Measurements from ENCODE around the gene ZNF497.

ZNF497 gene

DNA sequence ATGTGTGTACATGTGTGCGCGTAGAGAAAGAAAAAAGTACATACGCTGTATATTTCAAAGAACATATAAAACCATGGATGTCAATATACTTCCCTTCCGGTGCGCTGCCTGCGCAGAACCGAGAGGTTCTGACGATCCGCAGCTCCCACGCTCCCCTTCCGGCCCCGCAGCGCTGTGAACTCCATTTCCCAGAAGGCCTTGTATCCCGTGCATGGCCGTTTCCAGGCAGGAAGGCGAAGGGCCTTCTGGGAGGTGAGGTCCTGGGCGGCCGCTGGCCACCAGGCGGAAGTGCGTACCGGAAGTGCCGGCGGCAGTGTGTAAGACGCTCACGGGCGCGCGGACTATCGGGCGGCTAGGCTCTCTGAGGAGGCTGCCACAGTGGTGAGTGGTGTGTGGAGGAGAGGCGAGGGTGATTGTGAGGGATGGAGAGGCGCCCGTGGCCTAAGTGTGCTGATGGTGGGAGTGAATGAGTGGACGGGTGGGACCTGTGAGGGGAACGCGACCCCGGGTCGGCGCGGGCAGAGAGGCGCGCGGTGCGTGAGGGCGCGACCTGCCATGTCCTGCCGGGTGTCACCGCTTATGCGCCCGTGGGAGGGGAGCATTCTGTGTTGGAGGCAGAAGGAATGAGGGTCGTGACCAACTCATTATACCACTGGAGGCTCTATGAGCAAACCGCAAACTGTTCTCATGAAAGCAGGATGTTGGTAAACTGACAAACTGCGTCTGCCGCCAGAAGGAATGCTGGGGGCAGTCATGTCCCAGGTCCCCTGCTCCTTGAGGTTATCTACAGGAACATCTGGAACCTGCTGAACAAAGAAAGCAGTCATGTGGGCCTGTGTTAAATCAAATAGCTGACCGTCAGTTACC, 57.3 kb downstream of the ZNF497 start, which contains the start of gene ERVK3-1:
ERVK3-1 (plus strand) TSS at position 313 of the 867 bp plus-strand sequence. CDS start 6,792 bp downstream, outside the sequence.
- no CpG with 5 or more reads among the region's 55 CpGs for WGBS (ENCODE audit: insufficient coverage, insufficient read length)
- Histone ChIP-seq H3K27ac (ENCODE audit: low read length) (no peak within 1 kb of the TSS), H3K9me3 (ENCODE audit: control insufficient read depth, insufficient read depth, low read length) (no peaks in the 10 kb centered on the region), H3K4me1 (ENCODE audit: control insufficient read depth, insufficient read depth, low read length) (no peaks in the 10 kb centered on the region), H3K36me3 (ENCODE audit: control insufficient read depth, insufficient read depth, low read length) (peaks cover 5% of the 10 kb centered on the region; the same call in 1 of the 2 replicates), H3K27me3 (ENCODE audit: control insufficient read depth, insufficient read depth, low read length) (no peaks in the 10 kb centered on the region), H3K4me3 (ENCODE audit: low read length) (peak within 1 kb of the TSS; percentile 79)
- peak; percentile 91 for DNase-seq (ENCODE audit: low read depth, low spot score)

DNA sequence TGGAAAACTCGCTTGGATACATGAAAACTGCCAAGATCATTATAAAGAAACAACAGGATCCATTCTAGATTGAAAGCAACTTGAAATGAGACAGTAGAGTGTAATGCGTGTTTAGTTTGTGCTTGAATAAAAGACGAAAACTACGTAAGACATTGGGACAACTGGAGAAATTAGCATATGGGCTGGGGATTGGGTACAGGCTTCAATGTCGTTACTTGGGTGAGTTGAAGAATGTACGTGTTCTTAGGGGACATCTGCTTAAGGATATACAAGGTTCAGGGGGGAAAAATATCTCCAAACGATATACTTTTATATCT, 57.8 kb downstream of the ZNF497 start:
- Histone ChIP-seq H3K9me3 (ENCODE audit: control insufficient read depth, insufficient read depth, low read length) (no peaks in the 10 kb centered on the region), H3K4me1 (ENCODE audit: control insufficient read depth, insufficient read depth, low read length) (no peaks in the 10 kb centered on the region), H3K27ac (ENCODE audit: low read length) (no peak overlapping the region), H3K36me3 (ENCODE audit: control insufficient read depth, insufficient read depth, low read length) (peaks cover 5% of the 10 kb centered on the region; the same call in 1 of the 2 replicates), H3K4me3 (ENCODE audit: low read length) (peak overlapping the region; percentile 79; the same call in 1 of the 2 replicates), H3K27me3 (ENCODE audit: control insufficient read depth, insufficient read depth, low read length) (no peaks in the 10 kb centered on the region)
- no CpG with 5 or more reads among the region's 7 CpGs for WGBS (ENCODE audit: insufficient coverage, insufficient read length)
- no peak for DNase-seq (ENCODE audit: low read depth, low spot score)

Measured in iPS DF 6.9 (cell line).